CD4-positive, alpha-beta T cell treated with Interleukin-10 for 1 hour (primary cell): ENCODE results near the gene ARHGEF19.
"Not testable (repeated sequence)": the region's sequence is repeated elsewhere in the genome, so short reads cannot be mapped to it uniquely, and the experiment has no call there.

ENCODE experiments used
- DNase-seq: peaks from one replicate; pipeline ENCODE4 v3.0.0-alpha.2; 2020

Gene ARHGEF19

GRCh38 chr1:16218674-16219071 is 6.2 kb upstream of the ARHGEF19 start:
- no peak for DNase-seq

- DNase-seq = no peak
These were observed 5.7 kb upstream of the ARHGEF19 start for GRCh38 chr1:16218014-16218673.

- DNase-seq = peak; percentile 97
These were observed 4.8 kb upstream of the ARHGEF19 start for GRCh38 chr1:16217061-16217785.

- peak; percentile 82 for DNase-seq
These were observed 3.7 kb upstream of the ARHGEF19 start for GRCh38 chr1:16215882-16216753.

GRCh38 chr1:16215240-16215639 is 2.8 kb upstream of the ARHGEF19 start:
- DNase-seq = not testable (repeated sequence)

GRCh38 chr1:16213544-16213943 is 1.1 kb upstream of the ARHGEF19 start:
- not testable (repeated sequence) for DNase-seq

- no peak for DNase-seq
These were observed 561 bp upstream of the ARHGEF19 start for GRCh38 chr1:16213013-16213412.

GRCh38 chr1:16211824-16212223 is 628 bp downstream of the ARHGEF19 start:
- DNase-seq = no peak

GRCh38 chr1:16210581-16210980 is 1.9 kb downstream of the ARHGEF19 start:
- no peak for DNase-seq

GRCh38 chr1:16209847-16210407 is 2.5 kb downstream of the ARHGEF19 start:
- DNase-seq = no peak

- no peak for DNase-seq
These were observed 3.2 kb downstream of the ARHGEF19 start for GRCh38 chr1:16209132-16209846.

- no peak for DNase-seq
These were observed 4.0 kb downstream of the ARHGEF19 start for GRCh38 chr1:16208270-16208987.

- no peak for DNase-seq
These were observed 4.9 kb downstream of the ARHGEF19 start for GRCh38 chr1:16207318-16208269.

GRCh38 chr1:16206547-16207317 is 5.7 kb downstream of the ARHGEF19 start:
- DNase-seq = peak; percentile 95

GRCh38 chr1:16205891-16206546 is 6.4 kb downstream of the ARHGEF19 start:
- no peak for DNase-seq

GRCh38 chr1:16205334-16205671 is 7.1 kb downstream of the ARHGEF19 start:
- no peak for DNase-seq

GRCh38 chr1:16204634-16205333 is 7.7 kb downstream of the ARHGEF19 start:
- peak; percentile 37 for DNase-seq

GRCh38 chr1:16204216-16204615 is 8.2 kb downstream of the ARHGEF19 start:
- no peak for DNase-seq

GRCh38 chr1:16203550-16203949 is 8.9 kb downstream of the ARHGEF19 start:
- DNase-seq = no peak
